NCI-H82 treated with DMSO at 0.1 percent for 48 hours (cell line): ENCODE data around the gene SDCBP2.

Experiments
- DNase-seq: peaks from one replicate; lab custom pipeline; 2025; ENCODE audit not compliant: unreplicated experiment; lab: John Stamatoyannopoulos, UW

SDCBP2 gene

DNA sequence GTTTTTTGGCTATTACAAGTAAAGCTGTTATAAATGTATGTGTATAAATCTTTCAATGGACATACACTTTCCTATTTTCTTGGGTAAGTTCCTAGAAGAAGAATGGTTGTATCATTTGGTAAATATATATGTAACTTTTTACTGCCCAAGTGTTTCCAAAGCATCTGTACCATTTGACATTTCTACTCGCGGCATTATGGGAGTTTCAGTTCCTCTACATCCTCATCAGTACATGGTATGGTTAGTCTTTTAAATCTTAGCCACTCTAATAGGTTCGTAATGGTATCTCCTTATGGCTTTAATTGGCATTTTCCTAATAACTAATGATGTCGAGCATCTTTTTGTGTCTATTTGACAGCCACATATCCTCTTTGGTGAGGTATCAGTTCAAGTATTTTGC lies 49.9 kb downstream of the SDCBP2 start:
- DNase-seq = no peak

DNA sequence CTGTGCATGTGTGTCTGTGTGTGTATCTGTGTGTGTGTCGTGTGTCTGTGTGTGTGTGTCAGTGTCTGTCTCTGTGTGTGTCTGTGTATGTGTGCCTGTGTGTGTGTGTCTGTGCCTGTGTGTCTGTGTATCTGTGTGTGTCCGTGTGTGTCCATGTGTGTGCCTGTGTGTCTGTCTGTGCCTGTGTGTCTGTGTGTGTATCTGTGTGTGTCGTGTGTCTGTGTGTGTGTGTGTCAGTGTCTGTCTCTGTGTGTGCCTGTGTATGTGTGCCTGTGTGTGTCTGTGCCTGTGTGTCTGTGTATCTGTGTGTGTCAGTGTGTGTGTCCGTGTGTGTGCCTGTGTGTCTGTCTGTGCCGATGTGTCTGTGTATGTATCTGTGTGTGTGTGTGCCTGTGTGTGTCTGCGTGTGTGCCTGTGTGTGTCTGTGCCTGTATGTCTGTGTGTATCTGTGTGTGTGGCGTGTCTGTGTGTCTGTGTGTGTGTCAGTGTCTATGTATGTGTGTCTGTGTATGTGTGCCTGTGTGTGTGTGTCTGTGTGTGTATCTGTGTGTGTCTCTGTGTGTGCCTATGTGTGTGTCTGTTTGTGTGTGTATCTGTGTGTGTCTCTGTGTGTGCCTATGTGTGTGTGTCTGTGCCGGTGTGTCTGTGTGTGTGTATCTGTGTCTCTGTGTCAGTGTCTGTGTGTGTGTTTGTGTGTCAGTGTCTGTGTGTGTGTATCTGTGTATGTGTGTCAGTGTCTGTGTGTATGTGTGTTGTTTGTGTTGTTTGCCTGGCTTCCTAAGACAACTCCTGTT lies 51.2 kb downstream of the SDCBP2 start:
- no peak for DNase-seq

DNA sequence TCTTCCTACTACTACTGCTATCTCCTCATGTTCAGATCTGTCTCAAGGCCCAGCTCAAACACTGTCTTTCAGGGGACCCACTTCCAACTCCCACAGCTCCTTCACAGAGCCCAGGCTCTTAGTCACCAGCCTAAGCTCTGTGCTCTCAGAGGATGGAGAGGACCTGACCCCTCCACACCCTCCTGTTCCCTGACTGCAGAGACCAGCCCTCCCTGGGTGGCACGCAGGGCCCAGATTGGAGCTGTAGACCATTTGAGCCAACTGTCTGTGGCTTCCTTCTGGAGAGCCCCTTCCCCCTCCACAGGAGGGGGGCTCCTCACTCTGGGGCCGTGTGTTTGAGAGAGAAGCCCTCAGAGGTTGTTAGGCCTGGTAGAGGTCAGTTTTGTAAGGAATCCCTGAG lies 53.0 kb downstream of the SDCBP2 start:
- no peak for DNase-seq

DNA sequence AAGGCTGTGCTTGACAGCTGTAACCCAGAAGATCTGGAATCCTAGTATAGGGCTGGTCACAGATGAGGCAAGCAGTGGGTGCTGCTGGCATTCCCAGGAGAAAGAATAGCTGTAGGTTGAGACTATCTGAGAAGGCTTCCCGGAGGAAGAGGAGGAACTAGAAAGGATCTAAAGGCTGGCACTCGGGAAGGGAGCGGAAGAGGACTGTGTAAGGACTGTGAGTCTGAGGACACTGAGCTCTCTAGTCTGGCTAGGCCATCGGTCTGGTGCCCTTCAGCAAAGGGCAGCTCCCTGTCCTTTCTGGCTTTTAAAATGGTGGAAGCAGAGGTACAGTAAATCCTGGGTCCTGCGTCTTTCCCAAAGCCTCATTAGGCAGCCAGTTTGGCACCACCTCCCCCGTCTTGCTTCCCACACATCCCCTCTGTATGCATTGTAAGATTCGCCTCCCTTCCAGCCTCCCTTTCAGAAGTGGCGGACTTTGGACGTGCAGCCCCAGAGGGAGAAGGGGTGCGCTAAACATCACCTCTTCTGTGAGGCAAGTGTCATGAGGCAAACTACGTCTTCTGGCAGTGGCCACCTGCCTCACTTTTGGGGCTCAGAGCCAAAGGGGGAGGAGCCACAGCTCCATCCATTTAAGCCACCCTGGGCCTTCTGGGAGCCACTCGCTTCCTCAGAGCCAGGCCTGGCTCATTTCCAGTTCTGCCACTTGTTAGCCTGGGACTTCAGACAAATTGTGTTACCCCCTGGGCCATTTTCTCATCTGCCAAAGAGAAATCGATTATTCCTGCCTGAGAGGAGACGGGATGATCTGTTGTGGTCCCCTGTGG lies 54.2 kb downstream of the SDCBP2 start:
- DNase-seq = no peak

DNA sequence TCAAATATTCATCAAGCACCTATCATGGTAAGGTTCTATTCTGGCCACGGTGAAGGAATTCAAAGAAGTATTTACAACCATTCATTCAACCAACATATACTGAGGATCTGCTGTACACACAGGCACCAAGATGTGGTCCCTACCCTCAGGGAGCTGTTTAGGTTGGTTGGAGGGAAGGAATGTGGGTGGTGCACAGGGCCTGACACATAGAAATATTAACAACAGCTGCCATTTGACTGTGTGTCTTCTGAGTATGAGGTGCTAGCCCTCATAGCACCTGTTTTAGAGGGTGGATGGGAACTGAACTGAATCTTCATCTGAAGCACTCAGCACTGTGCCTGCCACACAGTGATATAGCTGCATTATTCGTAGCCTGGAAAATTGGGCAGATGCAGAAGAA lies 55.6 kb downstream of the SDCBP2 start:
- DNase-seq = no peak

DNA sequence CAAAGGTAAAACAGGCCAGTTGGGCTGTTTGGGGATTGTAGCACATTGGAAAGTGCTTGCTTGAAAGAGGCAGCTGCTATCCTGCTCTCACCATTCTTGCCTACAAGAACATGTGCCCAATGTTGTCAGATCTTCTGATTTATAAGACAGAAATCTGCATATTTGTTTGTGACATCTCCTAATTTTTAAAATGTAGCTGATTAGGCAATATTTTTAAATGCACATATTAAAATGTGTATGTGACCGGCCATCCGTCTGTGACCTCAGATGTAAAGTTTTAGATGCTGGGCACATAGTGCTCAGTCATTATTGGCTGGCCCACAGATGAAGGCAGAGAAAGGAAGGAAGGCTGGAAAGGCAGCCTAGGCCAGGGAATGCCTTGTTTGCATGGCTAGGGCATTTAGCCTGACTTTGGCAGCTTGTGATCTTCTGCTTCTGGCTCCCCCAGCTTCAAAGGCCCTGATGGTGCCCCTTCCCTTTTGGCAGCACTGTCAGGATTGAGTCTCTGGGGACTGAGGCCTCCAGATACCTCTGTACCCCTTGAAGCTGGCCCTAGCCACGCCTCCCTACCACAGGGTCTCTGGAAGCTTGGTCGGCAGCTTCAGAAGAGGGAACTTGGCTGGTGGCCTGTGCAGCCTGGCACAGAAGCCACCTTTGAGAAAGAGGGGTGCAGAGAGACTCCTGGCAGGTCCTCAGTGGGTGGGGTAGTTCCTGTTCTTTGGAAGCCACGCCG lies 56.4 kb downstream of the SDCBP2 start:
- no peak for DNase-seq

DNA sequence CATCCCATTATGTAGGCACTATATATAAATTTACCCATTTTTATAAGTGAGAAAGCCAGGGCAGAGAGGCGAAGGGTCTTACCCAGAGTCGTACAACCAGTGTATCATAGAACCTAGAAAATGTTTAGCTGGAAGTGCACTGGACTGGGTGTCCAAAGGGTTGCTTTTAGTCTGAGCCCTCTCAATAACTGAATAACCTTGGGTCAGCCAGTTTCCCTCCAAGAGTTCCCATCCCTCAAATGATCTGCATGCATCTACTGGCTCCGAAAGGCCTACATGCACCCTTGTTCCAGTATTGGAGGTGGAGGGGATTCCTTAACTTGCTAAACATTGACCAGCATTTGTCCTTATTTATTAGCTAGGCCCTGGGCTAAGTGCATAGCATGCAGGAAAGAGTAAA lies 59.1 kb downstream of the SDCBP2 start:
- no peak for DNase-seq

DNA sequence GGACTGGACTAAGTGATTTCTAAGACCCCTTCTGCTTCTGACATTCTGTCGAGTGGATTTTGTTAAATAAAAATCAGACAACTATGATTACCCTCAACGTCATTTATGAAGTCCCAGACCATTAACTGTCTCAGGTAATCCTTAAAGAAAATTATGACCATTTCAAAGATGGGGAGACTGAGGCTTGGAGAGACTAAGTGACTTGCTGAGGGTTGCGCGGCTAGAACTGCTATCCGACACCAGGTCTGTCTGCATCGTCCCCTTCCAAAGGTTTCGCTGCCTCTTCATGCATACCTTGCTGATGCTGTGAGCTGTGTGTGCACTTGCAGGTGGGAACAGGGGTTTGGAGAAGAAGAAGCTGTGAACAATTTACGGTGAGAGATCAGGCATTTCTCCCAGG lies 59.7 kb downstream of the SDCBP2 start:
- DNase-seq = no peak

DNA sequence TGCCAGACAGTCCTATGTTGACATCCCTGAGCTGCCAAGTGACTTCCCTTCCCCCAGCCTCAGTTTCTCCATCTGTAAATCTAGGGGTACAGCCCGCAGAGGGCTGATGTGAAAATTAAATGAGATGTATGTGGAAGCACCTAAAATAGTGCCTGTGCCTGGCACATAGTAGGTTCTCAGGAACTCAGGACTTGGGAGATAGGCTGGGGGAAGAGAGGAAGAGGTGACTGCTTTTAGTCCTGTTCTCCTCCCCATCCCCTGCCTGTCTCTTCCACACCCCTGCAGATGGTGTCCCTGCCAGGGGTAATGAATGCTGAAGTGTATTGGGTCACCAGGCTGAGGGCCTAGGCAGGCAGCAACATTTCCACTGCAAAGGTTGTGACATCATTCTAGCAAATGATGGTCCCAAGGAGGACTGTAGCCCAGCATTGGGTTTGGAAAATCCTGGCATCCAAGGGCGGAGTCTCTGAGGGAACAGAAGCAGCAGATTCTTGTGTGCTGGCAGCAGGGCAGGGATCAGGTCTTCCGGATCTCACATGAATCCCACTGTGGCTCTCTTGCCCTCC lies 61.0 kb downstream of the SDCBP2 start:
- DNase-seq = no peak

DNA sequence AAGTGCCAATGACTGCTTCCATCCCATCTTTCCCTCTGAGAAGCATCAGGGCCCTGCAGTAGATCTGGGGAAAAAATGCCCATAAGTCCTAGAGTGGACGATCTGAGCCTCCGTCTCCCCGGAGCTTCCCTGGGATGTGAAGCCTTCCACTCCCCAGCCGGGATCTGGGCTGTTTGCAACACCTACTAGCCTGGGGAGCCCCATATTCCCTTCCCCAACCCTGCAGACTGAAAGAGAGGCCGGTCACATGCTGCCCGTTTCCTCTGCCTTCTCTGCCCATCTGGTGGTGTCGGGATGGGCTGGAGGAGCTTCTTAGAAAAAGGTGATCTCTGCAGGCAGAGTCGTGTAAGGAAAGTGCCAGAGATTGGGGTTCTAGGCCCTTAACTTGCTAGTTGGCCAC lies 61.8 kb downstream of the SDCBP2 start:
- DNase-seq = no peak

DNA sequence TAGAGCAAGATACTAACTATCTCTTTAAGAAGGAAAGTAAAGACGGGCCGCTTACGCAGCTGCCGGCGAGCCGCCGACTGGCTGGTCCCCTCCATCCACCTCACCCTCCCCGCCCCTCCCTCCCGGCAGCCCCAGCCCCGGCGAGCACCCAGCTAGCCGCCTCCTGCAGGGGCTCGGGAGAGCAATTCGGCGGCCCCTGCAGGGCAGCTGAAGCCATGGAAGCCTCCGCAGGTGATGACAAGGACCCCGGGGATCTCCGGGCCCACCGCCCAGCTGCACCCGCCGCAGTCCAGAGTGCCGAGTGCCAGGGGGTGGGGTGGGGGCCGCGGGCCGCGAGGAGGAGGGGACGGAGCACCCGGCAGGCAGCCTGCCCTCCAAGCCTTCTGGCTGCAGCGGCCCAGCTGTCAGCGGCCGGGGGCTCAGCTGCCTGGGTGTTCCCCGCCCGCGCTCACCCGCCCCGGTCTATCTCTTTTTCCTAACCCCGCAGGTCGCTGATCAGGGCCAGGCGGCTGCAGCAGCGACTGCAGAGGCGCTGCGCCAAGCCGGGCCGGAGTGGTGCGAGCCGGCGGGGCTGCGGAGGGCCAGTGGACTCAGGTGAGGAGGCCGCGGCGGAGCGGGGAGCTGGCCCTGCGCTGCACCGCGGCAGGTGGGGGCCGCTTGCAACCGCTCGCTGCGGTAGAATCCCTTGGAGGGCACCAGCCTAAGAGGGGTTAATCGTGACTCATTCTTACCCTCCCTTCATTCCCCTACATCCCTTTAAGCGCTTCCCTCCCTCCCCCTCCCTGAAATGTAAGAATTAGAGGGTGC lies 62.6 kb downstream of the SDCBP2 start, which contains the start of gene SNPH:
Gene SNPH, plus strand, starts transcription at position 128 of the 807 bp plus-strand sequence. CDS start 29,946 bp downstream, outside the sequence.
- DNase-seq = peak; percentile 20

DNA sequence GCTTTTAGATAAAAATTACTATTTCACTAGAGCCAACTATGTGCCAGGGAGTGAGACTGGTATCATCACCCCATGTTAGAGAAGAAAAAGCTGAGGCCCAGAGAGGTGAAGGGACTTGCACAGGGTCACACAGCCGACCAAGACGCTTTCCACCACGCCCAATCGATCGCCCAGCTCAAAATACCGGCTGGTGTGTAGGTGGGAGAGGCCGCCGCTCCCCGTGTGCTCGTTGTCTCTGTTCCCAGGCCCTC lies 63.1 kb downstream of the SDCBP2 start:
- no peak for DNase-seq

DNA sequence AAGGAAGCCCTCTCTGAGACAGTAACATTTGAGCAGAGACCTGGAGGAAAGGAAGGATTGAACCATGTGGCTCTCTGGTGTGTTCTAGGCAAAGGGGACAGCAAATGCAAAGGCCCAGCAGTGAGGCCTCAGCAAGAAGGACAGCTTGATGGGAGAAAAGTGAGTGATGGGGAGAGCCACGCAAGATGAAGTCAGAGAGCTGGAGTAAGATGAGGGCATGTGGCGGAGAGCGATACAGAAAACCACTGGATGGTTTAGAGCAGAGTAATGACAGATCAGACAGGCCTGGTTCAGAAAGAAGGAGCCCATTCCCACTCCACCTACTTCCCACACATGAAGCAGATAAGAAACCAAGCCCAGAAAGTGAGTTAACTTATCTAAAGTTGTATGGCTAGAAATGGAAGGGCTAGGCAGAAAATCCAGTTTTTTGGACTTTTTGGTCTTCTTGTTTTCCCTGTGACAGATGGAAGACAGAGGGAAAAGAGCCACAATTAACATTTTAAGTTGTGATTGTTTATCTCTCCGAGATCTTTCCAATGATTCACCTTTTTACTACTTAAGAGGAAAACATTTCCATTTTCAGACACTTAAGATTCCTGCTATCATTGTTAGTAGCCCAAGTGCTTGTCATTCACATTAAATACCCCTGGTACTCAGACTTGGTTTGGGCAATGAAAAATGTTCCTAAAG lies 63.6 kb downstream of the SDCBP2 start:
- DNase-seq = no peak

DNA sequence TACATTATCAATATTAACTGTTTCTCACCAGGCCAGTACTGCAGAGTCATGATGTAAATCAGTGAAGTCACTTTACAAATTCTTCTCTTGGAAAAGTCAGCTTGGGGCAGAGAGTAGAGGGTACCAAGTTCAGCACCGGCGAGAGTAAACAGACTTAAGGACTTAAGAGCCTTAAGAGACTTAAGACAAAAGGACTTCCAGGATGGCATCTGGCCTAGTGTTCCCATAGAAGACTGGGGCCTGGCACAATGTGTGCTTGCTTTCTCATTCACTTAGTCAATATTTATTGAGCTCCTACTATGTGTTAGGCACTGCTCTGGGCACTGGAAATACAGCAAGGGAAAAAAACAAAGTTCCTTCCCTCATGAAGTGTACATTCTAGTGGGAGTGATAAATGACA lies 64.2 kb downstream of the SDCBP2 start:
- DNase-seq = peak; percentile 80

DNA sequence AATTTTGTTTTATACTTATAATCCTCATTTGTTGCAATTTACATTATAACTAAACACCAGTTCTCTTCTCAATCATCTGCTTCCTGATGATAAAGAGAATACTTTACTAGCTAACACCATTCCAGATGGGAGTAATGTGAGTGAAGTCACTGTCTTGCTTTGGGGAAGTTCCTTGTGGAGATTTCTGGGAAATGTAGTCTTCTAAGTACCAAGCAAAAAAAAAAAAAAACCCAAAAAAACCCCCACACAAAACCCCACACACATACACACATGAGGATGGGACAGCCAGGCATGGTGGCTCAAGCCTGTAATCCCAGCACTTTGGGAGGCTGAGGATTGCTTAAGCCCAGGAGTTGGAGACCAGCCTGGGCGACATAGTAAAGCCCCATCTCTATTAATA lies 65.1 kb downstream of the SDCBP2 start:
- no peak for DNase-seq
